Measurements from ENCODE around the gene ASIC1. TPM values are rescaled to one million over a fixed set of nuclear protein-coding genes. Genes with fewer than 3 reads are reported as not detected.

Gene ASIC1
- total RNA-seq, 1 donor from 2014 or later: 0.99 TPM

- ATAC-seq (no peak), DNase-seq (no peak)
- intact Hi-C loops (cut with micrococcal nuclease): no loop called here
Measured at GRCh38 chr12:50038336-50038735, 19.1 kb upstream of the ASIC1 start.

GRCh38 chr12:50039151-50039835 lies 18.1 kb upstream of the ASIC1 start:
- intact Hi-C loops (cut with micrococcal nuclease): no loop called here
- ATAC-seq: peak; percentile 93
- DNase-seq: peak; percentile 93

GRCh38 chr12:50040657-50041056 lies 16.7 kb upstream of the ASIC1 start:
- no peak for DNase-seq
- ATAC-seq: no peak
- intact Hi-C loops (cut with micrococcal nuclease): no loop called here

- no peak for DNase-seq
- ATAC-seq: no peak
- intact Hi-C loops (cut with micrococcal nuclease): no loop called here
Measured at GRCh38 chr12:50041062-50041860, 16.1 kb upstream of the ASIC1 start.

GRCh38 chr12:50041962-50042361 lies 15.4 kb upstream of the ASIC1 start:
- DNase-seq: no peak
- ATAC-seq: no peak
- intact Hi-C loops (cut with micrococcal nuclease): no loop called here

- DNase-seq: no peak
Measured at GRCh38 chr12:50042693-50043092, 14.7 kb upstream of the ASIC1 start.

GRCh38 chr12:50043308-50043707 lies 14.1 kb upstream of the ASIC1 start:
- DNase-seq (no peak), ATAC-seq (no peak)
- intact Hi-C loops (cut with micrococcal nuclease): no loop called here

More at GRCh38 chr12:50042693-50043092, 14.7 kb upstream of the ASIC1 start:
- intact Hi-C loops (cut with micrococcal nuclease): no loop called here
- ATAC-seq: no peak

GRCh38 chr12:50043854-50044253 lies 13.5 kb upstream of the ASIC1 start:
- ATAC-seq (no peak), DNase-seq (no peak)
- intact Hi-C loops (cut with micrococcal nuclease): no loop called here

- DNase-seq (no peak), ATAC-seq (no peak)
- intact Hi-C loops (cut with micrococcal nuclease): no loop called here
Measured at GRCh38 chr12:50047693-50048250, 9.6 kb upstream of the ASIC1 start.

- no peak for ATAC-seq
- intact Hi-C loops (cut with micrococcal nuclease): no loop called here
- no peak for DNase-seq
Measured at GRCh38 chr12:50049254-50050118, 7.9 kb upstream of the ASIC1 start.

- no peak for ATAC-seq
- DNase-seq: no peak
Measured at GRCh38 chr12:50050119-50050385, 7.3 kb upstream of the ASIC1 start.

GRCh38 chr12:50050410-50051098 lies 6.8 kb upstream of the ASIC1 start:
- peak; percentile 93 for ATAC-seq
- intact Hi-C loops (cut with micrococcal nuclease): no loop called here
- DNase-seq: peak; percentile 78

More at GRCh38 chr12:50050119-50050385, 7.3 kb upstream of the ASIC1 start:
- intact Hi-C loops (cut with micrococcal nuclease): no loop called here

GRCh38 chr12:50051101-50051806 lies 6.1 kb upstream of the ASIC1 start:
- DNase-seq: no peak
- peak; percentile 4 for ATAC-seq
- intact Hi-C loops (cut with micrococcal nuclease): no loop called here

- ATAC-seq: no peak
- DNase-seq: no peak
- intact Hi-C loops (cut with micrococcal nuclease): no loop called here
Measured at GRCh38 chr12:50052544-50052943, 4.9 kb upstream of the ASIC1 start.

GRCh38 chr12:50052964-50053363 lies 4.4 kb upstream of the ASIC1 start:
- intact Hi-C loops (cut with micrococcal nuclease): no loop called here
- no peak for DNase-seq
- ATAC-seq: no peak

GRCh38 chr12:50053583-50053982 lies 3.8 kb upstream of the ASIC1 start:
- intact Hi-C loops (cut with micrococcal nuclease): no loop called here
- no peak for ATAC-seq
- no peak for DNase-seq

GRCh38 chr12:50055831-50056638 lies 1.4 kb upstream of the ASIC1 start:
- ATAC-seq (peak; percentile 59), DNase-seq (peak; percentile 61)
- intact Hi-C loops (cut with micrococcal nuclease): loop anchor here (5.0 kb wide), 1 partner anchor 89 kb away; no protein-coding TSS in a partner anchor

- DNase-seq: no peak
- intact Hi-C loops (cut with micrococcal nuclease): loop anchor here (5.0 kb wide), 1 partner anchor 89 kb away; no protein-coding TSS in a partner anchor
Measured at GRCh38 chr12:50056639-50056976, 788 bp upstream of the ASIC1 start.

More at GRCh38 chr12:50056639-50056976, 788 bp upstream of the ASIC1 start:
- no peak for ATAC-seq
